Measurements from ENCODE around the gene PPIP5K2. TPM values are rescaled to one million over a fixed set of nuclear protein-coding genes. Genes with fewer than 3 reads are reported as not detected.

Gene PPIP5K2
- total and polyA plus RNA-seq, 2 donors (not counting 3 experiments of a cell fraction or from before 2014, with no cell fraction given): 20.8 to 69.4 TPM

GRCh38 chr5:103260951-103261350 is 140.8 kb downstream of the PPIP5K2 start:
- H3K27ac ChIP-seq (ENCODE audit: insufficient read depth, low read depth, low read length): no peak overlapping the region
- TF ChIP-seq POLR2A (IDR thresholded peaks at IDR 0.05; ENCODE audit: low read depth, low read length) (no peak), EZH2 (IDR thresholded peaks at IDR 0.05; ENCODE audit: borderline replicate concordance, low read depth, low read length, severe bottlenecking) (no peak), POLR2AphosphoS5 (IDR thresholded peaks at IDR 0.05; ENCODE audit: insufficient read depth, low read depth, low read length) (no peak), MAX (IDR thresholded peaks at IDR 0.05; ENCODE audit: insufficient read depth, insufficient read length) (no peak), MYC (IDR thresholded peaks at IDR 0.05; ENCODE audit: low read depth, low read length) (no peak), GATA2 (IDR thresholded peaks at IDR 0.05; ENCODE audit: insufficient read depth, insufficient read length, low read depth, low read length) (no peak), FOS (IDR thresholded peaks at IDR 0.05; ENCODE audit: borderline replicate concordance, insufficient read depth, low read length) (no peak), JUN (IDR thresholded peaks at IDR 0.05; ENCODE audit: borderline replicate concordance, insufficient read depth, insufficient read length, low read depth) (no peak)
- TF ChIP-seq, protein P1, sequence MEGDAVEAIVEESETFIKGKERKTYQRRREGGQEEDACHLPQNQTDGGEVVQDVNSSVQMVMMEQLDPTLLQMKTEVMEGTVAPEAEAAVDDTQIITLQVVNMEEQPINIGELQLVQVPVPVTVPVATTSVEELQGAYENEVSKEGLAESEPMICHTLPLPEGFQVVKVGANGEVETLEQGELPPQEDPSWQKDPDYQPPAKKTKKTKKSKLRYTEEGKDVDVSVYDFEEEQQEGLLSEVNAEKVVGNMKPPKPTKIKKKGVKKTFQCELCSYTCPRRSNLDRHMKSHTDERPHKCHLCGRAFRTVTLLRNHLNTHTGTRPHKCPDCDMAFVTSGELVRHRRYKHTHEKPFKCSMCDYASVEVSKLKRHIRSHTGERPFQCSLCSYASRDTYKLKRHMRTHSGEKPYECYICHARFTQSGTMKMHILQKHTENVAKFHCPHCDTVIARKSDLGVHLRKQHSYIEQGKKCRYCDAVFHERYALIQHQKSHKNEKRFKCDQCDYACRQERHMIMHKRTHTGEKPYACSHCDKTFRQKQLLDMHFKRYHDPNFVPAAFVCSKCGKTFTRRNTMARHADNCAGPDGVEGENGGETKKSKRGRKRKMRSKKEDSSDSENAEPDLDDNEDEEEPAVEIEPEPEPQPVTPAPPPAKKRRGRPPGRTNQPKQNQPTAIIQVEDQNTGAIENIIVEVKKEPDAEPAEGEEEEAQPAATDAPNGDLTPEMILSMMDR (IDR thresholded peaks at IDR 0.05; ENCODE audit: extremely low read depth in 1 of 2, insufficient read depth in 1 of 2, low read depth in 1 of 2, low read length in 2 of 2): no peak
- H3K9me3 ChIP-seq (replicated peaks; ENCODE audit: control insufficient read depth, insufficient read depth, low read length): no peaks in the 10 kb centered on the region
- no peak overlapping the region for H2AFZ ChIP-seq (ENCODE audit: low read depth, low read length)
- H3K79me2 ChIP-seq (ENCODE audit: control insufficient read depth, insufficient read depth, low read length): peaks cover 59% of the 10 kb centered on the region
- H3K36me3 ChIP-seq (ENCODE audit: control insufficient read depth in 2 of 2, extremely low read depth in 1 of 2, insufficient read depth in 2 of 2, low read length in 2 of 2): no peaks in the 10 kb centered on the region
- H3K9me1 ChIP-seq (replicated peaks; ENCODE audit: control insufficient read depth, extremely low read depth, insufficient read depth, low read length): no peaks in the 10 kb centered on the region
- no peaks in the 10 kb centered on the region for H4K20me1 ChIP-seq (replicated peaks; ENCODE audit: control insufficient read depth, extremely low read depth, insufficient read depth, low read length)
- H3K4me3 ChIP-seq (replicated peaks in 1 of 3; ENCODE audit: insufficient read depth in 1 of 3, low read depth in 1 of 3, low read length in 3 of 3): no peak overlapping the region
- H3K4me2 ChIP-seq (ENCODE audit: insufficient read depth, low read length): peak overlapping the region; percentile 68
- BruUV-seq (replicated peaks): no TSS peak
- no peak for FAIRE-seq
- intact Hi-C loops (cut with micrococcal nuclease) (no loop called here), dilution Hi-C loops (cut with MboI; ENCODE audit: extremely low pct_ligation_motif_present, low sequenced_read_pairs) (no loop called here)
- ChIA-PET CTCF (interaction anchor here (1.7 to 3.3 kb wide), 2 partner anchors 37 to 206 kb away, joined by 5 to 14 read pairs; no protein-coding TSS in a partner anchor), POLR2A (no interaction called here)
- DNase-seq (ENCODE audit: low read depth, low spot score): no peak
- peaks cover 8% of the 10 kb centered on the region for H3K4me1 ChIP-seq (ENCODE audit: control insufficient read depth, extremely low read depth, insufficient read depth, low read length)
- H3K27me3 ChIP-seq (ENCODE audit: control insufficient read depth in 2 of 2, insufficient read depth in 2 of 2, low read length in 2 of 2): no peaks in the 10 kb centered on the region
- H3K9ac ChIP-seq (replicated peaks; ENCODE audit: extremely low read depth, insufficient read depth, low read length): no peak overlapping the region

Other genes starting within 250 kb of the PPIP5K2 start
- gene GIN1, start 163 bp upstream of the PPIP5K2 start, total RNA-seq: 4.4 and 6.7 TPM in 2 replicates
- gene GIN1, start 163 bp upstream of the PPIP5K2 start, polyA plus RNA-seq: 0.83 and 0.98 TPM in 2 replicates
- gene MACIR, start 138.5 kb downstream of the PPIP5K2 start, total RNA-seq: 9.3 and 9.6 TPM in 2 replicates
- 3.9 and 4.0 TPM in 2 replicates for gene MACIR, start 138.5 kb downstream of the PPIP5K2 start, polyA plus RNA-seq